Cardiac septum (tissue), 1 donor: ENCODE results near the gene ZDHHC1. TPM values are rescaled to one million over a fixed set of nuclear protein-coding genes. Genes with fewer than 3 reads are reported as not detected.

ENCODE experiments used
- DNase-seq: peaks from one replicate; pipeline ENCODE4 v3.0.0-alpha.2; 2020; ENCODE audit warnings: low spot score
- intact Hi-C: fragments of 100-400 bp; cut with DNase I; formaldehyde crosslinking; loops from one replicate; pipeline ENCODE4 v1.14.0; 2022
- long read RNA-seq: library from polyadenylated mRNA; unstranded; transcript quantifications from one replicate; pipeline ENCODE4 v2.0.0, GENCODE V29; 2021
- total RNA-seq: library from RNA; stranded (reverse); fragmentation: NEBNext Ultra II Directional; extraction: Animal tissue kit (Norgen Biotek cat#: 25700); gene quantifications from one replicate; pipeline ENCODE4 v1.2.1, GENCODE V29; 2021
- donor health status: DM: no; HTN: no; CAD: no.

The ZDHHC1 gene
- 4.6 TPM for total RNA-seq
- long read RNA-seq, partial matches to known transcripts, result 4 of 11 reads
- long read RNA-seq, other reads (novel, unspliced or antisense), result 6 of 11 reads

- intact Hi-C loops, result no loop called here
- peak; percentile 87 for DNase-seq
Observed at GRCh38 chr16:67415872-67416793, at the start of gene ZDHHC1. TSS of gene ZDHHC1 (minus strand) at chr16:67416477. CDS start at chr16:67407775, 8,702 bp downstream.

GRCh38 chr16:67464565-67464964 is 48.3 kb upstream of the ZDHHC1 start:
- DNase-seq, result no peak
- intact Hi-C loops, result loop anchor here (10.0 kb wide), 1 partner anchor 90 kb away; no protein-coding TSS in a partner anchor

GRCh38 chr16:67463691-67464090 is 47.4 kb upstream of the ZDHHC1 start:
- intact Hi-C loops, result loop anchor here (10.0 kb wide), 1 partner anchor 89 kb away; no protein-coding TSS in a partner anchor
- no peak for DNase-seq

GRCh38 chr16:67463059-67463458 is 46.8 kb upstream of the ZDHHC1 start:
- DNase-seq, result no peak

GRCh38 chr16:67462279-67462655 is 46.0 kb upstream of the ZDHHC1 start:
- DNase-seq, result no peak
- intact Hi-C loops, result loop anchor here (10.0 kb wide), 1 partner anchor 87 kb away; no protein-coding TSS in a partner anchor

More at GRCh38 chr16:67463059-67463458, 46.8 kb upstream of the ZDHHC1 start:
- intact Hi-C loops, result loop anchor here (10.0 kb wide), 1 partner anchor 88 kb away; no protein-coding TSS in a partner anchor

GRCh38 chr16:67461600-67462278 is 45.5 kb upstream of the ZDHHC1 start:
- intact Hi-C loops, result loop anchor here (10.0 kb wide), 1 partner anchor 87 kb away; no protein-coding TSS in a partner anchor
- DNase-seq, result no peak

GRCh38 chr16:67460961-67461360 is 44.7 kb upstream of the ZDHHC1 start:
- intact Hi-C loops, result loop anchor here (10.0 kb wide), 1 partner anchor 86 kb away; no protein-coding TSS in a partner anchor
- DNase-seq, result no peak

- intact Hi-C loops, result loop anchor here (10.0 kb wide), 1 partner anchor 85 kb away; no protein-coding TSS in a partner anchor
- no peak for DNase-seq
Observed at GRCh38 chr16:67460168-67460567, 43.9 kb upstream of the ZDHHC1 start.

- intact Hi-C loops, result loop anchor here (1.0 to 10.0 kb wide), 2 partner anchors 21 to 85 kb away; partner anchors contain the start of gene ATP6V0D1
- no peak for DNase-seq
Observed at GRCh38 chr16:67459861-67460150, 43.5 kb upstream of the ZDHHC1 start.

GRCh38 chr16:67459066-67459860 is 43.0 kb upstream of the ZDHHC1 start:
- intact Hi-C loops, result loop anchor here (1.0 kb wide), 1 partner anchor 22 kb away; the partner anchor contains the start of gene ATP6V0D1
- DNase-seq, result no peak

- intact Hi-C loops, result no loop called here
- DNase-seq, result no peak
Observed at GRCh38 chr16:67458121-67458641, 41.9 kb upstream of the ZDHHC1 start.

- intact Hi-C loops, result no loop called here
- no peak for DNase-seq
Observed at GRCh38 chr16:67457611-67458010, 41.3 kb upstream of the ZDHHC1 start.

- intact Hi-C loops, result no loop called here
Observed at GRCh38 chr16:67456391-67457081, 40.3 kb upstream of the ZDHHC1 start.

GRCh38 chr16:67454852-67455251 is 38.6 kb upstream of the ZDHHC1 start:
- intact Hi-C loops, result no loop called here
- no peak for DNase-seq

More at GRCh38 chr16:67456391-67457081, 40.3 kb upstream of the ZDHHC1 start:
- no peak for DNase-seq

- no peak for DNase-seq
- intact Hi-C loops, result no loop called here
Observed at GRCh38 chr16:67454104-67454503, 37.8 kb upstream of the ZDHHC1 start.

- intact Hi-C loops, result no loop called here
Observed at GRCh38 chr16:67451704-67452435, 35.6 kb upstream of the ZDHHC1 start.

GRCh38 chr16:67451061-67451703 is 34.9 kb upstream of the ZDHHC1 start:
- DNase-seq, result no peak
- intact Hi-C loops, result no loop called here

More at GRCh38 chr16:67451704-67452435, 35.6 kb upstream of the ZDHHC1 start:
- no peak for DNase-seq
